ENCODE results near the gene PPP1R7.
A peak's percentile ranks its signal among the peaks of the same experiment; 100 is the strongest.

The PPP1R7 gene

GRCh38 chr2:241183221-241183620 lies 33.0 kb downstream of the PPP1R7 start:
- Mint-ChIP-seq H3K36me3 (peaks cover 13% of the 10 kb centered on the region), H3K4me1 (peaks cover 12% of the 10 kb centered on the region), H3K27ac (no peak overlapping the region), H3K4me3 (no peak overlapping the region), H3K27me3 (peaks cover 2% of the 10 kb centered on the region), H3K9me3 (no peaks in the 10 kb centered on the region)
- ATAC-seq (ENCODE audit: low read depth) (no peak), DNase-seq (ENCODE audit: low spot score in 2 of 2) (no peak)

- DNase-seq (ENCODE audit: low spot score in 2 of 2) (no peak), ATAC-seq (ENCODE audit: low read depth) (no peak)
- Mint-ChIP-seq H3K9me3 (no peaks in the 10 kb centered on the region), H3K27me3 (peaks cover 2% of the 10 kb centered on the region), H3K4me3 (no peak overlapping the region), H3K27ac (peak overlapping the region; percentile 32), H3K36me3 (peaks cover 7% of the 10 kb centered on the region), H3K4me1 (peaks cover 16% of the 10 kb centered on the region)
Measured at GRCh38 chr2:241184901-241185300, 34.6 kb downstream of the PPP1R7 start.

GRCh38 chr2:241185961-241186360 lies 35.7 kb downstream of the PPP1R7 start:
- H3K4me1 Mint-ChIP-seq: peaks cover 16% of the 10 kb centered on the region
- no peaks in the 10 kb centered on the region for H3K9me3 Mint-ChIP-seq
- no peak for DNase-seq (ENCODE audit: low spot score in 2 of 2)
- H3K27me3 Mint-ChIP-seq: peaks cover 2% of the 10 kb centered on the region
- H3K4me3 Mint-ChIP-seq: no peak overlapping the region
- H3K36me3 Mint-ChIP-seq: peaks cover 4% of the 10 kb centered on the region
- H3K27ac Mint-ChIP-seq: no peak overlapping the region
- no peak for ATAC-seq (ENCODE audit: low read depth)

- DNase-seq (ENCODE audit: low spot score in 2 of 2) (no peak), ATAC-seq (ENCODE audit: low read depth) (no peak)
- peaks cover 4% of the 10 kb centered on the region for H3K36me3 Mint-ChIP-seq
- H3K27ac Mint-ChIP-seq: no peak overlapping the region
- no peaks in the 10 kb centered on the region for H3K9me3 Mint-ChIP-seq
- peak overlapping the region; percentile 43 for H3K4me3 Mint-ChIP-seq
- H3K27me3 Mint-ChIP-seq: peaks cover 2% of the 10 kb centered on the region
- H3K4me1 Mint-ChIP-seq: peaks cover 16% of the 10 kb centered on the region
Measured at GRCh38 chr2:241187101-241187917, 37.0 kb downstream of the PPP1R7 start.

- peaks cover 16% of the 10 kb centered on the region for H3K4me1 Mint-ChIP-seq
- ATAC-seq (ENCODE audit: low read depth): no peak
- no peak overlapping the region for H3K27ac Mint-ChIP-seq
- H3K4me3 Mint-ChIP-seq: peak overlapping the region; percentile 74
- peaks cover 2% of the 10 kb centered on the region for H3K27me3 Mint-ChIP-seq
- no peaks in the 10 kb centered on the region for H3K9me3 Mint-ChIP-seq
- no peak for DNase-seq (ENCODE audit: low spot score in 2 of 2)
- no peaks in the 10 kb centered on the region for H3K36me3 Mint-ChIP-seq
Measured at GRCh38 chr2:241187918-241188234, 37.6 kb downstream of the PPP1R7 start.

GRCh38 chr2:241188361-241189092 lies 38.3 kb downstream of the PPP1R7 start, which contains the start of gene ANO7:
TSS of gene ANO7 (plus strand) at chr2:241188677. CDS start at chr2:241190064, 1,387 bp downstream.
- ATAC-seq (ENCODE audit: low read depth) (peak; percentile 79), DNase-seq (ENCODE audit: low spot score in 2 of 2) (peak in 1 of 2 donors; percentile 14)
- Mint-ChIP-seq H3K27me3 (peaks cover 2% of the 10 kb centered on the region), H3K4me3 (peak within 1 kb of the TSS; percentile 74), H3K27ac (no peak within 1 kb of the TSS), H3K36me3 (no peaks in the 10 kb centered on the region), H3K9me3 (no peaks in the 10 kb centered on the region), H3K4me1 (peaks cover 16% of the 10 kb centered on the region)

- H3K27ac Mint-ChIP-seq: no peak overlapping the region
- H3K4me1 Mint-ChIP-seq: peaks cover 16% of the 10 kb centered on the region
- H3K9me3 Mint-ChIP-seq: no peaks in the 10 kb centered on the region
- H3K36me3 Mint-ChIP-seq: no peaks in the 10 kb centered on the region
- no peak for DNase-seq (ENCODE audit: low spot score in 2 of 2)
- H3K4me3 Mint-ChIP-seq: no peak overlapping the region
- H3K27me3 Mint-ChIP-seq: peaks cover 2% of the 10 kb centered on the region
- no peak for ATAC-seq (ENCODE audit: low read depth)
Measured at GRCh38 chr2:241189093-241189855, 39.0 kb downstream of the PPP1R7 start.

- no peaks in the 10 kb centered on the region for H3K36me3 Mint-ChIP-seq
- no peaks in the 10 kb centered on the region for H3K9me3 Mint-ChIP-seq
- no peak overlapping the region for H3K4me3 Mint-ChIP-seq
- no peak for DNase-seq (ENCODE audit: low spot score in 2 of 2)
- H3K27me3 Mint-ChIP-seq: peaks cover 2% of the 10 kb centered on the region
- H3K4me1 Mint-ChIP-seq: peaks cover 16% of the 10 kb centered on the region
- H3K27ac Mint-ChIP-seq: no peak overlapping the region
- ATAC-seq (ENCODE audit: low read depth): no peak
Measured at GRCh38 chr2:241189856-241190201, 39.6 kb downstream of the PPP1R7 start.

GRCh38 chr2:241190291-241190981 lies 40.2 kb downstream of the PPP1R7 start:
- Mint-ChIP-seq H3K9me3 (no peaks in the 10 kb centered on the region), H3K4me3 (no peak overlapping the region), H3K27ac (no peak overlapping the region), H3K4me1 (peaks cover 16% of the 10 kb centered on the region), H3K27me3 (peaks cover 2% of the 10 kb centered on the region), H3K36me3 (no peaks in the 10 kb centered on the region)
- DNase-seq (ENCODE audit: low spot score in 2 of 2): no peak
- no peak for ATAC-seq (ENCODE audit: low read depth)

GRCh38 chr2:241191081-241191480 lies 40.8 kb downstream of the PPP1R7 start:
- ATAC-seq (ENCODE audit: low read depth): no peak
- Mint-ChIP-seq H3K9me3 (no peaks in the 10 kb centered on the region), H3K36me3 (no peaks in the 10 kb centered on the region)

GRCh38 chr2:241193271-241193670 lies 43.0 kb downstream of the PPP1R7 start:
- ATAC-seq (ENCODE audit: low read depth) (no peak), DNase-seq (ENCODE audit: low spot score in 2 of 2) (no peak)
- Mint-ChIP-seq H3K4me1 (peaks cover 3% of the 10 kb centered on the region), H3K4me3 (no peak overlapping the region), H3K27ac (no peak overlapping the region), H3K9me3 (no peaks in the 10 kb centered on the region), H3K36me3 (no peaks in the 10 kb centered on the region), H3K27me3 (no peaks in the 10 kb centered on the region)

More at GRCh38 chr2:241191081-241191480, 40.8 kb downstream of the PPP1R7 start:
- Mint-ChIP-seq H3K27me3 (peaks cover 2% of the 10 kb centered on the region), H3K4me3 (no peak overlapping the region), H3K4me1 (peaks cover 16% of the 10 kb centered on the region), H3K27ac (no peak overlapping the region)
- no peak for DNase-seq (ENCODE audit: low spot score in 2 of 2)

- no peak overlapping the region for H3K4me3 Mint-ChIP-seq
- DNase-seq (ENCODE audit: low spot score in 2 of 2) (no peak), ATAC-seq (ENCODE audit: low read depth) (no peak)
- no peaks in the 10 kb centered on the region for H3K4me1 Mint-ChIP-seq
- H3K27me3 Mint-ChIP-seq: no peaks in the 10 kb centered on the region
- H3K9me3 Mint-ChIP-seq: no peaks in the 10 kb centered on the region
- H3K27ac Mint-ChIP-seq: no peak overlapping the region
- H3K36me3 Mint-ChIP-seq: no peaks in the 10 kb centered on the region
Measured at GRCh38 chr2:241194811-241195210, 44.5 kb downstream of the PPP1R7 start.

- Mint-ChIP-seq H3K4me3 (no peak overlapping the region), H3K27me3 (no peaks in the 10 kb centered on the region), H3K27ac (no peak overlapping the region), H3K4me1 (no peaks in the 10 kb centered on the region), H3K36me3 (no peaks in the 10 kb centered on the region), H3K9me3 (no peaks in the 10 kb centered on the region)
- no peak for ATAC-seq (ENCODE audit: low read depth)
- DNase-seq (ENCODE audit: low spot score in 2 of 2): no peak
Measured at GRCh38 chr2:241195506-241196130, 45.4 kb downstream of the PPP1R7 start.

All from memory B cell (primary cell).